ENCODE measurements around the gene TACO1.

TACO1 gene

DNA sequence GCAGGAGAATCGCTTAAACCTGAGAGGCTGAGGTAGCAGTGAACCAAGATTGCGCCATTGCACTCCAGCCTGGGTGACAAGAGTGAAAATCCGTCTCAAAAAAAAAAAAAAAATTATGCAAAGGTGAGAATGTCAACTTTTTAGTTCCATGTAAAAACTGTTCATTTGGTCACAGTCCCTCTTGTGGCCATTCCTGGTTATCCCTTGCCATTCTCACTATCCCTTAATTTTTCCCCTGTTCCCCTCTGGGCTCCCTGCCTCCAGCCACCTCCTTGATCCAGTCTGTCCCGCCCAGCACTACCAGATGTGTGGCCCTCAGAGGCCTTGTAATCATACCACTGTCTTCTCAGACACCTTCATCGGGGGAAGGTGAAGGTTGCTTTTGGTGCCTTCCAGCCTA lies 27.1 kb upstream of the TACO1 start:
- peaks cover 8% of the 10 kb centered on the region for H3K4me1 ChIP-seq (ENCODE audit: control insufficient read depth, insufficient read depth, low read length)
- H3K36me3 ChIP-seq (ENCODE audit: control insufficient read depth, insufficient read depth, low read length, severe bottlenecking) = no peaks in the 10 kb centered on the region
- DNase-seq (ENCODE audit: low read depth) = peak; percentile 30
- no peak overlapping the region for H3K9ac ChIP-seq (ENCODE audit: low read length)
- H3K27me3 ChIP-seq (replicated peaks; ENCODE audit: control insufficient read depth, insufficient read depth, low read length) = no peaks in the 10 kb centered on the region
- no peaks in the 10 kb centered on the region for H3K9me3 ChIP-seq (ENCODE audit: control insufficient read depth, low read length)
- H3K4me3 ChIP-seq (ENCODE audit: low read length) = no peak overlapping the region

DNA sequence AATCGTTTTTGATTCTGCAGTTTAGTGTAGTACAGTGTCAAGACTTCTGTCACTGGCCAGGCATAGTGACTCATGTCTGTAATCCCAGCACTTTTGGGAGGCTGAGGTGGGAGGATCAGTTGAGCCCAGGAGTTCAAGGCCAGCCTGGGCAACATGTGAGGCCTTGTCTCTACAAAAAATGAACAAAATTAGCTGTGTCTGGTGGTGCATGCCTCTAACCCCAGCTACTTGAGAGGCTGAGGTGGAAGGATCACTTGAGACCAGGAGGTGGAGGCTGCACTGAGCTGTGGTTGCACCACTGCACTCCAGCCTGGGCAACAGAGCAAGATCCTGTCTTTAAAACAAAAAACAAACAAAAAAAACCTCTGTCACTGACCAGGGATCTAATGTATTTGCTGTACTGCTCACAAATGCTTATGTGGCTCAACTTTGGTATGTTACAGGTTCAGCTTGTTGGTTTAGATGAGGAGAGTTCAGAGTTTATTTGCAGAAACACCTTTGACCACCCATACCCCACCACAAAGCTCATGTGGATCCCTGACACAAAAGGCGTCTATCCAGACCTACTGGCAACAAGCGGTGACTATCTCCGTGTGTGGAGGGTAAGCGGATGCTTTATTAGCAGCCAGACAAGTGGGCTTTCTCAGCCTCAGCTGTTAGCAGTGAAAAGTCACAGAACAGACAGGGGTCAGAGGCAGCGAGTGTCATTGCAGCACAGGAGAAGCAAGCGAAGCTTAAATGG lies 22.5 kb upstream of the TACO1 start:
- no peak overlapping the region for H3K9ac ChIP-seq (ENCODE audit: low read length)
- H3K4me3 ChIP-seq (ENCODE audit: low read length) = no peak overlapping the region
- H3K27me3 ChIP-seq (replicated peaks; ENCODE audit: control insufficient read depth, insufficient read depth, low read length) = no peaks in the 10 kb centered on the region
- no peaks in the 10 kb centered on the region for H3K4me1 ChIP-seq (ENCODE audit: control insufficient read depth, insufficient read depth, low read length)
- H3K36me3 ChIP-seq (ENCODE audit: control insufficient read depth, insufficient read depth, low read length, severe bottlenecking) = peaks cover 32% of the 10 kb centered on the region
- H3K9me3 ChIP-seq (ENCODE audit: control insufficient read depth, low read length) = no peaks in the 10 kb centered on the region
- DNase-seq (ENCODE audit: low read depth) = no peak

DNA sequence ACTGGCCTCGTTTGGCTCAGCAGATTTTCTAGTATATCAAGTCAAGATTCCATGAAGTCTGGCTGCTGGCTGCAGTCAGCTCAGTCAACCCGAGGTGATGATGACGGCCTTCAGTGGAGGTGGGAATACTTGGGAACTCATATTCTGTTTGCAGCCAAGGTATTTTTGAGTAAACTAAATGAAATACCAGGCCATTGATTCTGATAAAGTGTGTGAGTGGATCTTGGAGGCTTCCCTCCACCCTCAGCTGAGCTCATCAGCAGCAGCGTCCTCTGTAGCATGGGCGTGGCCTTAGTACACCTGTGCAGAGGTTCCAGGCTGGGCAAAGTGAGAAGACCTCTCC lies 22.0 kb upstream of the TACO1 start:
- Histone ChIP-seq H3K27me3 (replicated peaks; ENCODE audit: control insufficient read depth, insufficient read depth, low read length) (no peaks in the 10 kb centered on the region), H3K4me1 (ENCODE audit: control insufficient read depth, insufficient read depth, low read length) (no peaks in the 10 kb centered on the region), H3K36me3 (ENCODE audit: control insufficient read depth, insufficient read depth, low read length, severe bottlenecking) (peaks cover 37% of the 10 kb centered on the region), H3K9ac (ENCODE audit: low read length) (no peak overlapping the region), H3K4me3 (ENCODE audit: low read length) (no peak overlapping the region), H3K9me3 (ENCODE audit: control insufficient read depth, low read length) (no peaks in the 10 kb centered on the region)
- no peak for DNase-seq (ENCODE audit: low read depth)

DNA sequence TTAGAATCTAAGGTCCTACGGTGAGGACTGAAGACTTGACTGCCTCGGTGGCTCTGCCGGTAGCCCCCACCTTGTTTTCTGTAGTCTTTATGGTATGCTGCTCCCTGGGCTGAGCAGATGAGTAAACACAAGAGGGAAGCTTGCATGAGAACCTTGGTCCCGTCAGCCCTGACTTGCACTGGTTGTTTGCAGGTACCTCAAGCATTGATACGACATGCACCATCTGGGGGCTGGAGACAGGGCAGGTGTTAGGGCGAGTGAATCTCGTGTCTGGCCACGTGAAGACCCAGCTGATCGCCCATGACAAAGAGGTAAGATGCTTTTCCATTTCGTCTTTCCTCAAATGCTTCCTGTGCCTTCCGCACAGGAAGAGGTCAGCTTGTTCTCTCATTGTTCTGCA lies 21.1 kb upstream of the TACO1 start:
- Histone ChIP-seq H3K4me3 (ENCODE audit: low read length) (no peak overlapping the region), H3K27me3 (replicated peaks; ENCODE audit: control insufficient read depth, insufficient read depth, low read length) (no peaks in the 10 kb centered on the region), H3K9me3 (ENCODE audit: control insufficient read depth, low read length) (no peaks in the 10 kb centered on the region), H3K36me3 (ENCODE audit: control insufficient read depth, insufficient read depth, low read length, severe bottlenecking) (peaks cover 44% of the 10 kb centered on the region), H3K4me1 (ENCODE audit: control insufficient read depth, insufficient read depth, low read length) (no peaks in the 10 kb centered on the region), H3K9ac (ENCODE audit: low read length) (no peak overlapping the region)
- DNase-seq (ENCODE audit: low read depth) = no peak

DNA sequence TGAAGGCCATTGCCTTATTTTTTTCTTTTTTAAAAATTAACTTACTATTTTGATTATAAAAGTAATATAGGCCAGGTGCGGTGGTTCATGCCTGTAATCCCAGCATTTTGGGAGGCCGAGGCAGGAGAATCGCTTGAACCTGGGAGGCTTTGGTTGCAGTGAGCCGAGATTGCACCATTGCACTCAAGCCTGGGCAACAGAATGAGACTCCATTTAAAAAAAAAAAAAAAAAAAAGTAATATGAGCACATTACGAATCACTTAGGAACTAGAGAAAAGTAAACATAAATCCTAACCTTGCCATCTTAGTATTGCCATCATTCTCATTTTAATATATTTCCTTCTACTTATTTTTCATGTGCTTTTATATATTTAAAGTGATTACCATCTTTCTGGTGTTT lies 12.9 kb upstream of the TACO1 start:
- H3K9ac ChIP-seq (ENCODE audit: low read length) = no peak overlapping the region
- H3K9me3 ChIP-seq (ENCODE audit: control insufficient read depth, low read length) = no peaks in the 10 kb centered on the region
- no peaks in the 10 kb centered on the region for H3K27me3 ChIP-seq (replicated peaks; ENCODE audit: control insufficient read depth, insufficient read depth, low read length)
- no peaks in the 10 kb centered on the region for H3K4me1 ChIP-seq (ENCODE audit: control insufficient read depth, insufficient read depth, low read length)
- H3K4me3 ChIP-seq (ENCODE audit: low read length) = no peak overlapping the region
- peaks cover 83% of the 10 kb centered on the region for H3K36me3 ChIP-seq (ENCODE audit: control insufficient read depth, insufficient read depth, low read length, severe bottlenecking)
- DNase-seq (ENCODE audit: low read depth) = no peak

DNA sequence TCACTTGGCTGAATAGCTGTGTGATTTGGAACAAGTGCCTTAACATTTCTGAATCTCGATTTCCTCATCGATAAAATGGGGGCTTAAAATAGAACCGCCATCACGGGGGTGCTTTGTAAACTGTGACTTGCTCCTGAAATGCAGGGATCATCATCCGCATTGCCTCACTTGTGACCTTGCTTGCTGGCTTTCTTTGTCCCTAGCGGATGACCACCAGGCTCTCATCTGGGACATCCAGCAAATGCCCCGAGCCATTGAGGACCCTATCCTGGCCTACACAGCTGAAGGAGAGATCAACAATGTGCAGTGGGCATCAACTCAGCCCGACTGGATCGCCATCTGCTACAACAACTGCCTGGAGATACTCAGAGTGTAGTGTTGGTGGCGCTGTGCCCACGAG lies 11.9 kb upstream of the TACO1 start:
- DNase-seq (ENCODE audit: low read depth) = no peak
- no peaks in the 10 kb centered on the region for H3K9me3 ChIP-seq (ENCODE audit: control insufficient read depth, low read length)
- H3K27me3 ChIP-seq (replicated peaks; ENCODE audit: control insufficient read depth, insufficient read depth, low read length) = no peaks in the 10 kb centered on the region
- H3K4me3 ChIP-seq (ENCODE audit: low read length) = no peak overlapping the region
- no peaks in the 10 kb centered on the region for H3K4me1 ChIP-seq (ENCODE audit: control insufficient read depth, insufficient read depth, low read length)
- H3K36me3 ChIP-seq (ENCODE audit: control insufficient read depth, insufficient read depth, low read length, severe bottlenecking) = peaks cover 83% of the 10 kb centered on the region
- no peak overlapping the region for H3K9ac ChIP-seq (ENCODE audit: low read length)

DNA sequence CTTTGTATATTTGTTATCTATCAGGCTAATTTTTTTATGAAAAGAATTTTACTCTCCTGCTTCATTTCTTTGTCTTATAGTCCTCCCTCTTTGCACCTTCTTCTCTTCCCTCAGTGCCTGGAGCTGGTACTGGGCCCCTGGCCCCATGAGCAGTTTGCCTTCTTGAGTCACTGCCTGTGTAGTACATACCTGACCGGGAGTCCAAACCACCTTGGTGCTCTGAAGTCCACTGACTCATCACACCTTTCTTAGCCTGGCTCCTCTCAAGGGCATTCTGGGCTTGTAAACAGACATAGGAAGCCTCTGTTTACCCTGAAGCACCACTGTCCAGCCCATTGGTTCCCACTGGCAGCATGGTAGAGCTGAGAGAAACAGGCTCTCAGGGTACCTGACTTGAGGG lies 11.0 kb upstream of the TACO1 start:
- Histone ChIP-seq H3K4me3 (ENCODE audit: low read length) (no peak overlapping the region), H3K4me1 (ENCODE audit: control insufficient read depth, insufficient read depth, low read length) (no peaks in the 10 kb centered on the region), H3K27me3 (replicated peaks; ENCODE audit: control insufficient read depth, insufficient read depth, low read length) (no peaks in the 10 kb centered on the region), H3K9ac (ENCODE audit: low read length) (no peak overlapping the region), H3K9me3 (ENCODE audit: control insufficient read depth, low read length) (no peaks in the 10 kb centered on the region), H3K36me3 (ENCODE audit: control insufficient read depth, insufficient read depth, low read length, severe bottlenecking) (peaks cover 83% of the 10 kb centered on the region)
- DNase-seq (ENCODE audit: low read depth) = no peak

DNA sequence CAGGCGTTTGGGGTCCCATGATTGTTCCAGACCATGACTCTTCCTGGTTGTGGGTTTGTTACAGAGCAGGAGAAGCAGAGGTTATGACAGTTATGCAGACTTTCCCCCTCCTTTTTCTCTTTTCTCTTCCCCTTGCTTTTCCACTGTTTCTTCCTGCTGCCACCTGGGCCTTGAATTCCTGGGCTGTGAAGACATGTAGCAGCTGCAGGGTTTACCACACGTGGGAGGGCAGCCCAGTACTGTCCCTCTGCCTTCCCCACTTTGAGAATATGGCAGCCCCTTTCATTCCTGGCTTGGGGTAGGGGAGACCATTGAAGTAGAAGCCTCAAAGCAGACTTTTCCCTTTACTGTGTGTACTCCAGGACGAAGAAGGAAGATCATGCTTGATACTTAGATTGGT lies 7.9 kb upstream of the TACO1 start:
- Histone ChIP-seq H3K9ac (ENCODE audit: low read length) (no peak overlapping the region), H3K36me3 (ENCODE audit: control insufficient read depth, insufficient read depth, low read length, severe bottlenecking) (peaks cover 56% of the 10 kb centered on the region), H3K4me3 (ENCODE audit: low read length) (no peak overlapping the region), H3K9me3 (ENCODE audit: control insufficient read depth, low read length) (no peaks in the 10 kb centered on the region), H3K4me1 (ENCODE audit: control insufficient read depth, insufficient read depth, low read length) (no peaks in the 10 kb centered on the region), H3K27me3 (replicated peaks; ENCODE audit: control insufficient read depth, insufficient read depth, low read length) (no peaks in the 10 kb centered on the region)
- DNase-seq (ENCODE audit: low read depth) = no peak

DNA sequence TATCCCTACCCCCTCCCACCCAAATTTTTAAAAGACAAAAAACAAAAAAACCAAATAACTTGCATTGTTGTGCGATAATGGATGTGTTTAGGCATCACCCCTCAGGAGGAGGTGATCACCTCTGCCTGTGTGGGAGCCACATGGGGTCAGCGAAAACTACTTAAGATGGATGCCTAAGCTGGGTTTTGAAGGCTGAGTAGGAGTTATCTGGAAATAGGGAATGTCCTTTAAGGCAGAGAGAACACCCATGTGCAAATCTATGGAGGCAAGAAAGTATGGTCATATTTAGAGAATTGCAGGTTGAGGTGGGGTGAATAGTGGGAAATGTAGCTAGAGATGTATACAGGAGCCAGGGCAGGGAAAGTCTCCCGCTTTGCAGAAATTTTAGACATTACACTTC lies 5.6 kb upstream of the TACO1 start:
- peaks cover 37% of the 10 kb centered on the region for H3K36me3 ChIP-seq (ENCODE audit: control insufficient read depth, insufficient read depth, low read length, severe bottlenecking)
- H3K27me3 ChIP-seq (replicated peaks; ENCODE audit: control insufficient read depth, insufficient read depth, low read length) = no peaks in the 10 kb centered on the region
- DNase-seq (ENCODE audit: low read depth) = no peak
- peaks cover 3% of the 10 kb centered on the region for H3K4me1 ChIP-seq (ENCODE audit: control insufficient read depth, insufficient read depth, low read length)
- no peaks in the 10 kb centered on the region for H3K9me3 ChIP-seq (ENCODE audit: control insufficient read depth, low read length)
- no peak overlapping the region for H3K4me3 ChIP-seq (ENCODE audit: low read length)
- H3K9ac ChIP-seq (ENCODE audit: low read length) = no peak overlapping the region

DNA sequence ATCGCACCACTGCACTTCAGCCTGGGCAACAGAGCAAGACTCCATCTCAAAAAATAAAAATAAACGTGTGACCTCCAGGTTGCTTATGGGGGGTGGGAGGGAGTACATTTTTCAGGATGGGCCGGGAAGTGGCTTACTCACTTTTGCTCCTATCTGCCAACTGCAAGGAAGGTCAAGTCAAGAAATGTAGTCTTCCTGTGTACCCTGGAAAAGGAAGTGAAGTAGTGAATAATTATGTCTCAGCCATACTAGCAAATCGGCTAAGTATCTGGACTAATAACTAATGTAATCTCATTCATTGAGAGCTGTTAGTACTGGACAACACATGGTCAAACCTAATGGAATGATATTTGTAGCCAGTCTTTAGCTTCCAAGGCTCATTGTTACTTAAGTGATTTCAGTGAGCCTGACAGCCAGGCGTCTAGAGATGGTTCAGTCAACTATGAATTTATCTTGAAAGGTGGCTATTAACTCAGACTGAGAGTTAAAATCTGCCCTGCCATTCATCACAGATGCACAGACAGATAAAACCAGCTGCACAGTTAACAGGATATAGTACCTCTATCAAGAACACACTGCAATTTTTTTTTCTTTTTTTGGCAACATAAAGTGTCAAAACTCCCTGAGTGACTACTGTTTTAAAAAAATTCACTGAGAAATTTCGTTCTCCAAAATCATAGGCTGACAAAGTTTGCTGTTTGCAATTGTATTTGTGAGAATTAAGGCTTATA lies 3.7 kb upstream of the TACO1 start:
- peaks cover 14% of the 10 kb centered on the region for H3K4me1 ChIP-seq (ENCODE audit: control insufficient read depth, insufficient read depth, low read length)
- H3K4me3 ChIP-seq (ENCODE audit: low read length) = no peak overlapping the region
- no peak for DNase-seq (ENCODE audit: low read depth)
- H3K27me3 ChIP-seq (replicated peaks; ENCODE audit: control insufficient read depth, insufficient read depth, low read length) = no peaks in the 10 kb centered on the region
- H3K36me3 ChIP-seq (ENCODE audit: control insufficient read depth, insufficient read depth, low read length, severe bottlenecking) = peaks cover 19% of the 10 kb centered on the region
- H3K9ac ChIP-seq (ENCODE audit: low read length) = no peak overlapping the region
- H3K9me3 ChIP-seq (ENCODE audit: control insufficient read depth, low read length) = no peaks in the 10 kb centered on the region

DNA sequence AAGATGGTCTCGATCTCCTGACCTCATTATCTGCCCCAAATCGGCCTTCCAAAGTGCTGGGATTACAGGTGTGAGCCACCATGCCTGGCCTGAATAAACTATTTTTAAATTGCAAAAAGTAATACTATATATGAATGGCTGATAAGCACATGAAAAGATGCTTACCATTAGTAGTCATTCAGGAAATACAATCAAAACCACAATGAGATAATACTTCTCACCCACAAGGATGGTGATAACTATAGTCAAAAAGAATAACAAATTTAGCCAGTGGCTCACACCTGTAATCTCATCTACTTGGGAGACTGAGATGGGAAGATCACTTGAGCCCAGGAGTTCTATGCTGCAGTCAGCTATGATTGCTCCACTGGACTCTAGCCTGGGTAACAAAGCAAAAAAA lies 2.4 kb upstream of the TACO1 start:
- Histone ChIP-seq H3K9me3 (ENCODE audit: control insufficient read depth, low read length) (no peaks in the 10 kb centered on the region), H3K36me3 (ENCODE audit: control insufficient read depth, insufficient read depth, low read length, severe bottlenecking) (peaks cover 10% of the 10 kb centered on the region), H3K4me3 (ENCODE audit: low read length) (no peak overlapping the region), H3K4me1 (ENCODE audit: control insufficient read depth, insufficient read depth, low read length) (peaks cover 16% of the 10 kb centered on the region), H3K9ac (ENCODE audit: low read length) (no peak overlapping the region), H3K27me3 (replicated peaks; ENCODE audit: control insufficient read depth, insufficient read depth, low read length) (no peaks in the 10 kb centered on the region)
- DNase-seq (ENCODE audit: low read depth) = no peak
